SK-N-SH (cell line): Measurements from ENCODE around the gene ROBO1. TPM values are rescaled to one million over a fixed set of nuclear protein-coding genes. Genes with fewer than 3 reads are reported as not detected.

Source experiments
- CTCF ChIA-PET: fragments of 300-600, 350-600 bp; formaldehyde crosslinking; extraction: SDS; loops from one replicate; lab custom pipeline; 2021; lab: Yijun Ruan, JAX
- POLR2A ChIA-PET: fragments of 350-600 bp; sonication (Branson Sonifier 250); formaldehyde crosslinking; extraction: SDS; loops from one replicate; lab custom pipeline; 2020; ENCODE audit warnings: antibody characterized with exemption, inconsistent platforms; lab: Yijun Ruan, JAX
- DNase-seq: peaks from one replicate; pipeline ENCODE4 v3.0.0; 2012
- H2AFZ ChIP-seq: fragments of 200-600 bp; sonication (generic); 2 replicates; pipeline ENCODE4 v1.8.1; 2016; ENCODE audit warnings: antibody characterized with exemption, mild to moderate bottlenecking, low read depth
- H3F3A ChIP-seq: fragments of 200-600 bp; sonication (generic); replicated peaks from 2 replicates; pipeline ENCODE3; 2016; ENCODE audit warnings: antibody characterized with exemption, mild to moderate bottlenecking; ENCODE audit not compliant: insufficient read depth
- H3K27ac ChIP-seq, 2 experiments: fragments of 200-500 bp in 1 of 2; fragments of 200-600 bp in 1 of 2; sonication (Bioruptor generic) in 1 of 2; sonication (generic), shearing (Covaris generic) in 1 of 2; 2 replicates each; pipeline versions ENCODE4 v1.5.1 to v1.6.1; 2014 to 2016; ENCODE audit warnings: low read depth in 2 of 2, inconsistent platforms in 1 of 2, low read length in 1 of 2, mild to moderate bottlenecking in 1 of 2, mixed read lengths in 1 of 2
- H3K27me3 ChIP-seq: fragments of 200-600 bp; sonication (generic), shearing (Covaris generic); 2 replicates; pipeline ENCODE4 v1.6.1; 2016; ENCODE audit warnings: mixed run types; ENCODE audit not compliant: insufficient read depth
- H3K36me3 ChIP-seq, 2 experiments: fragments of 200-500 bp in 1 of 2; fragments of 200-600 bp in 1 of 2; sonication (Bioruptor generic) in 1 of 2; sonication (generic) in 1 of 2; replicated peaks in 1 of 2; 2 replicates each; pipeline versions ENCODE3 to v1.5.1; 2014 to 2016; ENCODE audit warnings: low read length in 1 of 2, mild to moderate bottlenecking in 1 of 2; ENCODE audit not compliant: insufficient read depth in 2 of 2, control insufficient read depth in 1 of 2
- H3K4me1 ChIP-seq, 2 experiments: fragments of 200-500 bp in 1 of 2; fragments of 200-600 bp in 1 of 2; sonication (Bioruptor generic) in 1 of 2; sonication (generic), shearing (Covaris generic) in 1 of 2; 2 replicates each; pipeline versions ENCODE4 v1.5.1 to v1.6.1; 2014 to 2016; ENCODE audit warnings: low read depth in 1 of 2, low read length in 1 of 2, mixed run types in 1 of 2; ENCODE audit not compliant: insufficient read depth in 2 of 2, control insufficient read depth in 1 of 2
- H3K4me2 ChIP-seq: fragments of 200-600 bp; sonication (generic), shearing (Covaris generic); 2 replicates; pipeline ENCODE4 v1.6.1; 2017; ENCODE audit warnings: mixed run types
- H3K4me3 ChIP-seq, 2 experiments: fragments of 200-500 bp in 1 of 2; fragments of 200-600 bp in 1 of 2; sonication (Bioruptor generic) in 1 of 2; sonication (generic), shearing (Covaris generic) in 1 of 2; 2 replicates each; pipeline versions ENCODE4 v1.5.1 to v1.8.1; 2014 to 2016; ENCODE audit warnings: low read depth in 2 of 2, inconsistent platforms in 1 of 2, low read length in 1 of 2, mild to moderate bottlenecking in 1 of 2, mixed read lengths in 1 of 2, moderate library complexity in 1 of 2
- H3K79me2 ChIP-seq: fragments of 200-600 bp; sonication (generic); 2 replicates; pipeline ENCODE4 v1.8.1; 2017; ENCODE audit warnings: mild to moderate bottlenecking; ENCODE audit not compliant: insufficient read depth
- H3K9ac ChIP-seq: fragments of 200-600 bp; sonication (generic); 2 replicates; pipeline ENCODE4 v1.6.1; 2017; ENCODE audit warnings: mixed run types
- H3K9me2 ChIP-seq: fragments of 200-600 bp; sonication (generic); 2 replicates; pipeline ENCODE4 v1.6.1; 2017; ENCODE audit warnings: mixed run types
- H3K9me3 ChIP-seq: fragments of 200-600 bp; sonication (generic); 2 replicates; pipeline ENCODE4 v1.6.1; 2017; ENCODE audit warnings: mixed run types, mild to moderate bottlenecking, moderate library complexity
- H4K20me1 ChIP-seq: fragments of 200-600 bp; sonication (generic); 2 replicates; pipeline ENCODE4 v1.6.1; 2017; ENCODE audit warnings: mild to moderate bottlenecking, mixed run types; ENCODE audit not compliant: insufficient read depth
- CHD2 ChIP-seq: fragments of 150-350 bp; IDR thresholded peaks from 2 replicates; pipeline ENCODE4 v1.6.1; 2018; ENCODE audit warnings: low read length; ENCODE audit not compliant: partially characterized antibody
- ELF1 ChIP-seq: IDR thresholded peaks from 2 replicates; pipeline ENCODE4 v1.4.0; 2012
- EZH2phosphoT487 ChIP-seq: fragments of 200-600 bp; sonication (generic); IDR thresholded peaks from 2 replicates; pipeline ENCODE4 v1.6.1; 2017; ENCODE audit warnings: low read depth, mixed run types, mild to moderate bottlenecking, antibody characterized with exemption, moderate library complexity, borderline replicate concordance
- FOSL2 ChIP-seq: IDR thresholded peaks from 2 replicates; pipeline ENCODE4 v1.4.0; 2012; ENCODE audit warnings: low read depth, mild to moderate bottlenecking, moderate library complexity, borderline replicate concordance
- FOXJ3 ChIP-seq: sonication (generic); formaldehyde crosslinking; IDR thresholded peaks from 2 replicates; pipeline ENCODE4 v1.5.1; 2020; ENCODE audit warnings: mild to moderate bottlenecking, missing genetic modification reagents
- GABPA ChIP-seq: IDR thresholded peaks from 2 replicates; pipeline ENCODE4 v1.4.0; 2012; ENCODE audit warnings: low read depth, mild to moderate bottlenecking
- MXI1 ChIP-seq: IDR thresholded peaks from 2 replicates; pipeline ENCODE4 v1.6.1; 2012; ENCODE audit warnings: mild to moderate bottlenecking, low read depth, low read length, improper control_type of control experiment
- NFIC ChIP-seq: IDR thresholded peaks from 2 replicates; pipeline ENCODE4 v1.4.0; 2012; ENCODE audit warnings: borderline replicate concordance
- RCOR1 ChIP-seq: fragments of 150-350 bp; IDR thresholded peaks from 2 replicates; pipeline ENCODE4 v1.6.1; 2017; ENCODE audit warnings: antibody characterized with exemption, low read length
- RFX5 ChIP-seq: IDR thresholded peaks from 2 replicates; pipeline ENCODE4 v1.6.1; 2012; ENCODE audit warnings: mild to moderate bottlenecking, improper control_type of control experiment, low read length
- RXRA ChIP-seq: IDR thresholded peaks from 2 replicates; pipeline ENCODE4 v1.4.0; 2012; ENCODE audit warnings: low read depth, mild to moderate bottlenecking, borderline replicate concordance
- TCF12 ChIP-seq: IDR thresholded peaks from 2 replicates; pipeline ENCODE4 v1.4.0; 2012
- TEAD4 ChIP-seq: IDR thresholded peaks from 2 replicates; pipeline ENCODE4 v1.4.0; 2012; ENCODE audit warnings: mild to moderate bottlenecking, borderline replicate concordance; ENCODE audit not compliant: insufficient read depth
- USF1 ChIP-seq: IDR thresholded peaks from 2 replicates; pipeline ENCODE4 v1.4.0; 2012; ENCODE audit warnings: low read depth, borderline replicate concordance
- YY1 ChIP-seq: IDR thresholded peaks from 2 replicates; pipeline ENCODE4 v1.4.0; 2012; ENCODE audit warnings: low read depth, mild to moderate bottlenecking
- ZBTB33 ChIP-seq: IDR thresholded peaks from 2 replicates; pipeline ENCODE4 v1.4.0; 2012; ENCODE audit warnings: low read depth, borderline replicate concordance
- WGBS: methylation state at CpG from one replicate; pipeline ENCODE4 v1.1.6; 2017; ENCODE audit warnings: low lambda C conversion rate; 5-methylcytosine and 5-hydroxymethylcytosine counted together
- polyA plus RNA-seq, 3 experiments: library from polyadenylated mRNA; depleted of rRNA; stranded (reverse); fragments of >200 nt; gene quantifications; 2 replicates each; pipeline ENCODE4 v1.2.3, GENCODE V29; 2012
- TF ChIP-seq, protein P1 (sequence below): IDR thresholded peaks from 2 replicates; pipeline ENCODE4 v1.4.0; 2012; ENCODE audit warnings: low read depth
- TF ChIP-seq, protein P2 (sequence below): fragments of 150-350 bp; IDR thresholded peaks from 2 replicates; pipeline ENCODE4 v1.6.1; 2017; ENCODE audit warnings: antibody characterized with exemption, low read length, low read depth, borderline replicate concordance

ROBO1 gene
- polyA plus RNA-seq, 1 of the 3 experiments (the other 2 are of a cell fraction) = 22.7 TPM

DNA sequence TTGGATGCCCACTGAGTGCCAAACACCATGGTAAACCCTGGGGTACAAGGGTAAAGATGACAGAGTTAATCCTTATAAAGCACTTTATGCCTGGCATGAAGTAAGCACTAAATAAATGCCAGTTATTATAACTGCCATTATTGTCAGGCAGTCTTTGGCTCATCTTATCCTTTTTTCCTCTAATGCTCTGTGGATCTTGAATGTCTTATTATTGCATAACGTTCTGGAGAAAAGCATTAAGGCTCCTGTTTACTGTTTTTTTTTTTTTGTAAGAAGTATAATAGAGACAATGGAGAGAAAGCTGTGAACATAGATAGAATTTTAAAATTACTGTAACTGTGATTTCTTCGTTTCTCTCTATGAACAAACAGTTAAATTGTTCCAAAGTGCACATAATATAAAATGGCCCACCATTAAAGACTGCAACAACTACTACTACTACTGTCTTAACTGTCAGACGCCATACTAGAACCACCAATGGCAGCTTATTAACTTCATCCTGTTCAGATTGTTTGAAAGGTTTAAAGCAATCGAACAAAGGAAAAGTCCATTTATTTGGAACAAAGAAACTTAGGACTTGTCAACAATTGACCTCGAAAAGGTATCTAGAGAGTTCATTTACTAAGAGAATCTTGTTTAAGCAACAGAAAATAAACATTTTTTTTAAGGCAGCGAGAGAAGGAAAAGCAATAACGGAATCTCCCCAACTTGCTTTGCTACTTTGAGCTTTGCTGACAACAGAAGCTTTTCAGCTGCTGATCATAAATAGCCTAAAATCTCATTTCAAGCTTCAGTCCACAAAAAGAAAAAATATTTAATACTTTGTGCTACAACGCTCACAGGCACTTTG is 520.7 kb downstream of the ROBO1 start:
- Histone ChIP-seq H3K27ac (peak overlapping the region; percentile 75 to 77; a peak in 3 of 4 replicates), H3K4me2 (peak overlapping the region; percentile 15; the same call in 1 of the 2 replicates), H3K4me1 (peaks cover 0 to 10% of the 10 kb centered on the region in 2 experiments; a peak in 2 of 4 replicates), H3K9me3 (no peaks in the 10 kb centered on the region), H3K9me2 (no peaks in the 10 kb centered on the region), H3K79me2 (no peaks in the 10 kb centered on the region), H3K27me3 (no peaks in the 10 kb centered on the region), H3K36me3 (no peaks in the 10 kb centered on the region), H2AFZ (peak overlapping the region; percentile 73), H3K4me3 (no peak overlapping the region), H4K20me1 (no peaks in the 10 kb centered on the region), H3K9ac (peak overlapping the region; percentile 1; the same call in 1 of the 2 replicates), H3F3A (peaks cover 17% of the 10 kb centered on the region)
- POLR2A ChIA-PET = no interaction called here
- CTCF ChIA-PET = interaction anchor here (0.6 kb wide), 1 partner anchor 116 kb away, joined by 3 read pairs; no protein-coding TSS in a partner anchor
- DNase-seq = no peak
- TF ChIP-seq RXRA (no peak), TEAD4 (no peak), RFX5 (no peak), TCF12 (no peak), FOXJ3 (CRISPR knock-in tag) (no peak), ZBTB33 (no peak), MXI1 (no peak), NFIC (no peak), ELF1 (no peak), EZH2phosphoT487 (no peak), FOSL2 (no peak), CHD2 (no peak), GABPA (no peak), USF1 (no peak), RCOR1 (no peak), YY1 (no peak)
- TF ChIP-seq, protein P1, sequence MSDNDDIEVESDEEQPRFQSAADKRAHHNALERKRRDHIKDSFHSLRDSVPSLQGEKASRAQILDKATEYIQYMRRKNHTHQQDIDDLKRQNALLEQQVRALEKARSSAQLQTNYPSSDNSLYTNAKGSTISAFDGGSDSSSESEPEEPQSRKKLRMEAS = no peak
- TF ChIP-seq, protein P2, sequence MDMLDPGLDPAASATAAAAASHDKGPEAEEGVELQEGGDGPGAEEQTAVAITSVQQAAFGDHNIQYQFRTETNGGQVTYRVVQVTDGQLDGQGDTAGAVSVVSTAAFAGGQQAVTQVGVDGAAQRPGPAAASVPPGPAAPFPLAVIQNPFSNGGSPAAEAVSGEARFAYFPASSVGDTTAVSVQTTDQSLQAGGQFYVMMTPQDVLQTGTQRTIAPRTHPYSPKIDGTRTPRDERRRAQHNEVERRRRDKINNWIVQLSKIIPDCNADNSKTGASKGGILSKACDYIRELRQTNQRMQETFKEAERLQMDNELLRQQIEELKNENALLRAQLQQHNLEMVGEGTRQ = no peak
- WGBS = 70% methylated on average over 8 of the region's 8 CpGs
